Measurements from ENCODE around the gene TDRD12.

DNA sequence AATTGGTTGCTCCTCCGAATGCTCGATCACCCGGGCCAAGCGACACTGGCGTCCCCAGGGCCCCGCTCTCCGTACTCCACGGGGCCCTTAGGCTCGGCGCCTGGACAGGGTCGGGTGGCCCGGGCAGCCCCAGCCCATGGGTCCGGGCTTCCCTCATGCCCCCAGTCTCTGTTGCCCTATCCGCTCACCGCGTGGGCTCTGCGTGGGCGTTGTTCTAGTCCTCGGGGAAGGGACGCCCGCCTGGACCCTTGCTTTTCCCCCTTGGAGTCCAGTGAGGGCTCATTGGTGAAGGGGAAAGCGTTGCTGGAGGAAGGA is 1.3 kb downstream of the TDRD12 start:
- TF ChIP-seq CTCF (conservative IDR thresholded peaks at IDR 0.05; ENCODE audit: low read depth in 2 of 2), result no peak
- no peak for TF ChIP-seq REST (IDR thresholded peaks at IDR 0.05; ENCODE audit: unreplicated experiment)
- no peak for TF ChIP-seq ZNF114 (CRISPR knock-in tag; IDR thresholded peaks at IDR 0.05)
- TF ChIP-seq JUNB (IDR thresholded peaks at IDR 0.05; ENCODE audit: unreplicated experiment), result no peak
- TF ChIP-seq EZH2 (IDR thresholded peaks at IDR 0.05; ENCODE audit: low read depth, unreplicated experiment), result no peak
- no peak for TF ChIP-seq EZH2phosphoT487 (IDR thresholded peaks at IDR 0.05; ENCODE audit: unreplicated experiment)
